Epithelial cell of proximal tubule (primary cell): ENCODE results near the gene ACADVL. TPM values are rescaled to one million over a fixed set of nuclear protein-coding genes. Genes with fewer than 3 reads are reported as not detected.

Experiments used
- DNase-seq: peaks from one replicate; pipeline ENCODE4 v3.0.0-alpha.2; 2011; ENCODE audit warnings: low read depth
- H3K4me3 ChIP-seq: 2 replicates; pipeline ENCODE4 v1.5.1; 2011; ENCODE audit warnings: low read depth, mild to moderate bottlenecking, low read length
- total RNA-seq: library from RNA; depleted of rRNA; stranded (reverse); fragments of >200 nt; gene quantifications from 2 replicates; pipeline ENCODE4 v1.2.3, GENCODE V29; 2015
- TF ChIP-seq, protein P1 (sequence below): conservative IDR thresholded peaks from 2 replicates; pipeline ENCODE4 v1.5.1; 2012; ENCODE audit warnings: low read depth, mild to moderate bottlenecking, low read length

The ACADVL gene
- total RNA-seq, 1 donor from 2014 or later: 573 TPM

DNA sequence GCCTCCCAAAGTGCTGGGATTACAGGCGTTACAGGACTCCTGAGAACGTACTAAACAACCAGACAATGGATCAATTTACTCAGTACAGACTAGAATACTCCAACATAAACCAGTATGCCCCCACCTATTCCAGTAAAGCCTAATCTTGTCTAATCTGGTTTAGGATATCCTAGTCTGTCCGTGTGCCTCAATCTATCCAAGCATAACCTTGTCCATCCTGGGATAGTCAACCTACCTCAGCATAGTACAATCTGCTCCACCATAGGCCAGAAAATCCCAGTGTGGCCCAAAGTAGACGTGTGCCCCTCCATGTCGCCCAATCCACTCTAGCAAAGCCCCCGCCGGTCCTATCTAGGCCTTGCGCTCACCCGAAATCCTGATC, 14.0 kb downstream of the ACADVL start:
- TF ChIP-seq, protein P1, sequence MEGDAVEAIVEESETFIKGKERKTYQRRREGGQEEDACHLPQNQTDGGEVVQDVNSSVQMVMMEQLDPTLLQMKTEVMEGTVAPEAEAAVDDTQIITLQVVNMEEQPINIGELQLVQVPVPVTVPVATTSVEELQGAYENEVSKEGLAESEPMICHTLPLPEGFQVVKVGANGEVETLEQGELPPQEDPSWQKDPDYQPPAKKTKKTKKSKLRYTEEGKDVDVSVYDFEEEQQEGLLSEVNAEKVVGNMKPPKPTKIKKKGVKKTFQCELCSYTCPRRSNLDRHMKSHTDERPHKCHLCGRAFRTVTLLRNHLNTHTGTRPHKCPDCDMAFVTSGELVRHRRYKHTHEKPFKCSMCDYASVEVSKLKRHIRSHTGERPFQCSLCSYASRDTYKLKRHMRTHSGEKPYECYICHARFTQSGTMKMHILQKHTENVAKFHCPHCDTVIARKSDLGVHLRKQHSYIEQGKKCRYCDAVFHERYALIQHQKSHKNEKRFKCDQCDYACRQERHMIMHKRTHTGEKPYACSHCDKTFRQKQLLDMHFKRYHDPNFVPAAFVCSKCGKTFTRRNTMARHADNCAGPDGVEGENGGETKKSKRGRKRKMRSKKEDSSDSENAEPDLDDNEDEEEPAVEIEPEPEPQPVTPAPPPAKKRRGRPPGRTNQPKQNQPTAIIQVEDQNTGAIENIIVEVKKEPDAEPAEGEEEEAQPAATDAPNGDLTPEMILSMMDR: no peak
- H3K4me3 ChIP-seq: peak overlapping the region; percentile 72
- no peak for DNase-seq

DNA sequence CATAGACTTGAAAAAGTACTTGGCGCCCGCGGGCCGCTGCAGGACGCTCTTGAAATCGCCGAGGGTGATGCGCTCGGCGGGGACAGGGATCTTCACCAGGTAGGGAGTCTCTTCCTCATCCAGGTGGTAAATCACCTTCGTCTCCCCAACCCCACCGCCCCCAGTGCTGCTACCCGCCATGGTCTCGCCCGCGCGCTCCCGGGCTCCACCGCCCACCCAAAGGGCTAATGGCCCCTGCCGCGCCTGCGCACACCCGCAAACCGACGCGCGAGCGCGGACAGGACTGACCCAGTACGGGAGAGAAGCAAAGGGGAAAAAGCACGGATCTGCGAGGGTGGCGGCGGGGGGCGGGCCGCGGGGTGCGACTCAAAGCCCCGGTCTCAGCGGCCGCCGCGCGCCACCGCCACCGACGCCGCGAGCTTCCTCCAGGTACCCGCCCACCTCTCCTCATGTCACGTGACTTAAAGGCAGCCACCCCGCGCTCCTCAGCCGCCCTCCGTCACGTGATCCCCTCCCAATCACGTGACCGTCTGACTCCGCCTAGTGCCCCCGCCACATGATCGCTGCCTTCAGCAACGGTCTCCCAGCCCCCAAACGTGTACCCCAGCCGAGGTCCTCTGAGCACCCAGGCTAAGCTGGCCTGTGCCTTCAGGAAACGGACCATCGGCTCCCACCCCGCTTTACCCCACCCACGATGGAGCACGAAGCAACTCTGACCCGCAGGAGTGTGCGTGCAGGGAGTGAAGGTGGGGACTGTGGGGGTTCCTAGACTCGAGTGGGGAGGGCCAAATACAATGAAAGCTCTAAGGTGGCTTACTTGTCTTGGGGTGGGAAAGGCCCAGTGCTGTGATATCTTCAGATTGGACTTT, 14.6 kb downstream of the ACADVL start, which contains the start of gene DVL2:
DVL2 (minus strand) TSS at position 435 of the 869 bp plus-strand sequence; CDS start at position 180, 255 bp downstream.
- TF ChIP-seq, protein P1: no peak
- H3K4me3 ChIP-seq: peak within 1 kb of the TSS; percentile 72
- no peak for DNase-seq

DNA sequence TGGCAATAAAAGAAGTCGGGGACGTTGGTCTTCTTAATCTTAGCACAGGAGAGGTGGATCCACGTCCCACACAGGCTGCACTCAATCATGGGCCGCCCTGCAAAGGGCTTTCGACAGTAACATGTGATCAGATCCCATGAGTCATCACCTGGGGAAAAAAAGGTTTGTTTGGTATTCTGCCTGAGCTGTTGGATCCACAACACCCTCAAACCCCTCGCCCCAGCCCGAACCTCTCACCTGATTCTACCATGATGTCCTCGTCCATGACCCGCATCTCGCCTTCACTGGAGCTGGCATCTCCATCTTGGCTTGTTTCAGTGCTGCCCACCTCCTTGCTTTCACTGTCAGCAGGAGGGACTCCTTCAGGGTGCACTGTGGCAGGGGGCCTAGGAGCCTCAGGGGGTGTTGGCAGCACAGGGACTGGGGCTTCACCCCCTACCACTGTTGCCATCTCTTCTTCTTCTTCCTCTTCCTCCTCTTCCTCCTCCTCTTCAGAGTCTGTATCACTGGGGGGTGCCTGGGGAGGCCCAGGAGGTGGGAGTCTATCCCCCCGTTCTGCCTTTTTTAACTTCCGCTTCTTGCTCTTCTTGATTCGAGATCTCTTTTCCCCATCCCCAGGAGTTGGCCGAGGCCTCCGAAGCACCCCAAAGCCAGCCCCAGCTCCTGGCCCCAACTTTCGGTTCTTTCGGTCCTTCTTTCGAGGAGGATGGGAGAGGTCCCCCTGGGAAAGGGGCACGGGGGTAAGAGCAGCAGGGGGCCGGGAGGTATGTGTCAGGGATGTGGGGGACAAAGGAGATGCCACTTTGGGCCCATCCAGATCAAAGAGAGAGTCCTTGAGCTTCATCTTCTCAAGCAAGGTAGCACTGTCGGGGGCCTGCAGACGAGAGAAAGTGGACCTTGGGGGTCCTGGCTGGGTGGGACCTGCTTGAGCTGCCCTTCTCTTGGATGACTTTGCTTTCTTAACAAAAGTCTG, 16.2 kb downstream of the ACADVL start:
- TF ChIP-seq, protein P1: no peak
- peak overlapping the region; percentile 72 for H3K4me3 ChIP-seq
- no peak for DNase-seq

DNA sequence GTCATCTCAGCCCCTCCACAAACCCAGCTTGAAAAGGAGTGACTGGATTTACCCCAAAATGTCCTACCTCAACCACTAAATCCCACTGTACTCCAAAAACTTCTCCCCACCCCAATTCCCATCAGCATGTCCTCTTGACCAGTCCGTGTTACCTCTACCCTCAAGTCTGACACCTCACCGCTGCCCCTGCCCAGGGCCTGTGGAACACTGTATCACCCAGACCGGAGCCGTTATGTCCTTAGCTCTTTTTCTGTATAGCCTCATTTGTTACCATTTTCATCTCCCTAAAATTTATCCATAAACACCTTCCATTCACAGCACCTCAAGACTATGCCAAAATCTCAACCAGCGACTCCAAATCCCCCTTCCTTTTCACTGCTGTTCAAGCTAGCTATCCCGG, 17.1 kb downstream of the ACADVL start:
- no peak for DNase-seq
- TF ChIP-seq, protein P1: no peak
- H3K4me3 ChIP-seq: peak overlapping the region; percentile 90

DNA sequence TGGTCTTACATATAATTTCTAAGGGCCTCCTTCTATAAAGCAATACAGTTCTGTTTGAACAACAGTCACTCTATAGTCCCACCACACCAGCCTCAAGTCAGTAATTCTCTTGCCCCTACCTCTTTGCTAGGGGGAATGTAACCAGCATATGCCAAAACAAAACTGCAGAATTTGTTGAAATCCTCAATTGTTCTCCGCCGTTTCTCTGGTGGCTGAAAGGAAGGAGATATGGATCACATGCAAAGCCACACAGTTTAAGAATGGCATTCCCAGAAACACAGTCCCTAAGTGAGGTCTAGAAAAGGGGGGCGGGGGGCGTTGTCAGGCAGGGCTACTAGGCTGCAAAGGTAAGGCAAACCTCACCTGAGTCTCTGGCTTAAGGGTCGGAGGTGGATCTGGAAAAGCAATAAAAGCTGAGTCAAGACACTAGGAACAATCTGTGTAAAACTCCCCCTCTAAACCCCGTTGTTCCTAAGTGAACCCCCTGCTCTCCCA, 17.6 kb downstream of the ACADVL start:
- no peak for DNase-seq
- H3K4me3 ChIP-seq: peak overlapping the region; percentile 90
- TF ChIP-seq, protein P1: no peak

DNA sequence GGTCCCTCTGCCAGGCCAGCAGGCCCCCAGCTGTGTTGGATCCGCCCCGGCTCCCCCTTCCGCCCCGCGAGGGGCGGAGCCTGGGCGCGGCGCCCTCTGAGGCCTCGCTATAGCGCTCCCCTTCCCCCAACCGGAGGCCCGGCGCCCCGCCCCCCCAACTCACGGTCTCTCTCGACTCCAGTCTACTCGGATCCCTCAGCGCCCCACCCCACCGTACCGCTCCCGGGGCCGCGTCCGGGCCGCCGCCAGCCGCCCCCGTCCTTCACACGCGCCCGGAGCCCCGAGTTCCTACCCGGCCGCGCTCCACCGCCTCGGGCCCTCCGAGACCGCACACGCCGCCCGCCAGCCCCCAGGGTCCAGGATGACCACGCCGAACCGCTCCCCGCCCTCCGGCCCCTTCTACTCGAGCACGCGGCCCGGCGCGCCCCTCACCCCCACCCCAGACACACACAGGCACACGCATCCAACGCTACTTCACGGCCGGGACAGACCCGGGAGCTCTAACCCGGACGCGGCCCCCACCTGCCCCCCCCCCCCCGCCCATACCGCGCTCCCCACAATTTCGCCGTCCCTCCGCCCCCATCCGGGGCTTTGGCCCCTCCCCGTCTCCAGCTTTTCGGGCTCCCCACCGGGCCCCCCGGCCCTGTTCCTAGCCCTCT, 18.2 kb downstream of the ACADVL start:
- DNase-seq: no peak
- peak overlapping the region; percentile 90 for H3K4me3 ChIP-seq
- TF ChIP-seq, protein P1: no peak
